Germinal center (tissue), 1 donor: Measurements from ENCODE around the gene ERMARD.

Source experiments
- DNase-seq: peaks from one replicate; pipeline ENCODE4 v3.0.0; 2012; ENCODE audit warnings: mixed read lengths, low spot score

ERMARD gene

DNA sequence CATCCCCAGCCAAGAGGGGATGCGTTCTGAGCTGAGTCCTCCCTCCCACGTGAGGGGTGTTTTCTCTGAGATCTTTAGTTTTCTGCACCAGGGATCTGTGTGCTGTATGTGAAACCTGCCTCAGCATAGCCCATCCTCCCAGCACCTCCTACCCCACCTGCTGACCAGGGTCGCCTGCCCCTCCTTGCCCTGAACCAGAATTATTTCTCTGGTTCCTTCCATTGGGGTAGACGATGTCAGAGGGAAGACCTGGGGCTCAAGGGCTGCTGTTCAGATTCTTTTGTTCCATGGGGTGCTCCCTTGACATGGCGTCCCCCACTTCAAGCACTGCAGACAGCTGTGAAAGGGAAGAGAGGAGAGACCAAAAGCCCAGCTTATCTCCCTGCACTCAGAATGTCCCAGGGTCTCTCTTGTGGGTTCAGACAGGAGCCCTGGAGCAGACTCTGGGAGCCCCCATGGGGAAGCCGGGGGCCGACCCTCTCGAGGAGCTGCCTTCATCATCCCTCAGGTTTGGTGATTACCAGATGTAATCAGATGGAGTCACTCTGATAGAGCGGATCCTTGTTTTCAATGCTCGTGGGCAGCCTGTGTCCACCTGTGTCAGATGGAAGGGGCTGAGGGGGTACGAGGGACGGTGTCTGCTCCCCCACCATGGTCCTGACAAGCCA is 74.3 kb downstream of the ERMARD start:
- no peak for DNase-seq

DNA sequence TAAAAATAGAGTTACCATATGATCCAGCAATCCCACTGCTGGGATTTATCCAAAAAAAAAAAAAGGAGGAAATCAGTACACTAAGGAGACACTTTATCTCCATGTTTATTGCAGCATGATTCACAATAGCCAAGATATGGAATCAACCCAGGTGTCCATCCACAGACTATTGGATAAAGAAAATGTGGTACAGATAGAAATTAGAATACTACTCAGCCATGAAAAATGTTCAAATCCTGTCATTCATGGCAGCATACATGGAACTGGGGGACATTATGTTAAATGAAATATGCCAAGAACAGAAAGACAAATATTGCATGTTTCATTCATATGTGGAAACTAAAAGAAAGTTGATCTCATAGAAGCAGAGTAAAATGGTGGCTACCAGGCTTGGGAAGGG is 75.3 kb downstream of the ERMARD start:
- no peak for DNase-seq

DNA sequence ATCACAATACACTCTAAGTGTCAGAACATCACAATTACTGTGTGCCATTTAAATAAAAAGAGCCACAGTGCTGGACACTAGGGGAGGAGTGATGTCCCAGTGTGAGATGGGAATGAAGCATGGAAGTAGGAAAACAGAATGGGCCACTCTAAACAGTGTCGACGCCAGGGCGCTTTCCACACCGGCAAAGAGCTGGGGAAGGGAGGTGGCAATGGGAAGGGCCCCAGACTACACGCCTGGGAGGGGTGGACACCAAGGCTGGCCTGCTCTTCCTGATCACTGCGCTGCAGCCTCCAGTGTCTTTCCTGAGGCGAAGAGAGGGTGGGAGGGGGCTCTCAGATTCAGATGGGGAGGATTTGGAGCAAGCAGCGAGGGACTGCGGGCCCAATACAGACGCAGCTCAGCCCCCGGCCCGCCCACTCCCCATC is 75.9 kb downstream of the ERMARD start:
- no peak for DNase-seq

DNA sequence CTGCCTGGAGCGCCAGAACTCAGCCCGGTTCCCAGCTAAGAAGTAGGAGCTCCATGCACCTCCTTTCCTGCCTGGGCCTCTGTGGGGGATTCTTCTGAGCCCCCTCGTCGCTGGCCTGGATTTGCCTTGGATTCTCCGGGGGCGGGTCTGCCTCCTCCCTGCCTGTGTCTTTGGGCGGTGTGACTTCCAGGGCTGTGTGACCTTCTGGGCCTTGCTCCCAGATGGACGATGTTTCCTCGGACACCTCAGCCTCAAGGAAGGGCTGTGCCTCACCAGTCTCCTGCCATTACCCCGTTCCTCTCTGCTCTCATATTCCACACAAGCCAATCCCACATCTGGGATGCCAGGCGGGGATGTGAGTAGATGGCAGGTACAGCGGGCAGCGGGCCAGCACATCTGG is 76.8 kb downstream of the ERMARD start:
- no peak for DNase-seq

DNA sequence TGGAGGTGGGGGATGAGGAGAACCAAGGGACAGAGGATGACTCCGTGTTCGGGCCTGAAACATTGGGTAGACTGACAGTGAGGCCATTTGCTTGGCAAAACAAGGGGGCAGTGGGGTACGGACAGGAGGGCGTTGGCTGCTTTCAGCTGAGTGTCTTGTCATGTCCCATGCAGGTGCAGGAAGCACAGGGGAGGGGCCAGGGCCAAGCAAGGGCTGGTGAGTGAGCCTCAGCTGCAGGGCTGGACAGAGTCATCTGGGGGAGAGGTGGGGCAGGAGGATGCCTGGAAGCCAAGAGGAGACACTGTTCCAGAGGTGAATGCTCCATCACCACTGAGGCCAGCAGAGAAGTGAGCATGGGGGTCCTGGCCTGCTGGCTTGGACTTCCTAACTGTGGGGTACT is 78.4 kb downstream of the ERMARD start:
- no peak for DNase-seq

DNA sequence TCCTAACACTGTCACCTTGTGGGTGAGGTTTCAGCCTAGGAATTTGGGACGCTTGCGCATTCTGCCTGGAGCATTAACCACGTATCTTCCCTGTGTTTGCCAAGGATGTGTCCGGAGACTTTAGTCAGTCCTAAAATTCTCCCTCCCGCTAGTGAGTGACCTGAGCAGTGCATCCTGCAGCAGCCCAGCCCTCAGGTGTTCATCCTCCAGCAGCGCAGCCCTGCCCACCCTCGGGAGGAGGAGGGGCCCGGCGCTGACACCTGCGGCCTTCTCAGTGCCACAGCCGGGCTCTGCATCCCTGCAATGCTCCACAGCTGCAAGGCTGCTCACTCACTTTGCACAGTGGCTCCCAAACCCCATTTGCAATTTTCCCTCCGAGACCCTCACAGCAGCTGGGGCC is 79.5 kb downstream of the ERMARD start:
- DNase-seq: no peak
